GM21723 (cell line): ENCODE results near the gene AVEN.

Experiments used
- ATAC-seq: cut with Tn5 transposase; IDR thresholded peaks from one replicate; pipeline ENCODE4 v1.9.1; 2021; ENCODE audit warnings: mild to moderate bottlenecking, moderate library complexity; ENCODE audit not compliant: unreplicated experiment

Gene AVEN

DNA sequence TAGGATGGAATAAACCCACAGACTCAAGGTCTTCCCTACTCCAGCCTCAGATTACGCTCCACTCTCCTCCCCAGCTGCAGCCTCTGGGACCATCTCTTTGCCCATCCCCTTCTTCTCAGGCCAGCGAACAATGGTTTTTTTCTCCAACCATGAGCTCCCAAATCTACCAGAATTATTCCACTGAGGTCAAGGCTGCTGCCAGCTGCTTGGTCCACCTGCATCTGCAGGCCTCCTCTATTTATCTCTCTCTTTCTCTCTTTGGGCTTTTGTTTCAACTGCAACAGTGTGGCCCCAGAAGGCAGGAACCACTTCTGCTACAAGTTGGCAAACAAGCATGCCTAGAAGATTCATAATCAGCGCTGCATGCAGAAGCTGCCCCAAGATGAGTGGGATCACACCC is 51.6 kb downstream of the AVEN start:
- no peak for ATAC-seq

DNA sequence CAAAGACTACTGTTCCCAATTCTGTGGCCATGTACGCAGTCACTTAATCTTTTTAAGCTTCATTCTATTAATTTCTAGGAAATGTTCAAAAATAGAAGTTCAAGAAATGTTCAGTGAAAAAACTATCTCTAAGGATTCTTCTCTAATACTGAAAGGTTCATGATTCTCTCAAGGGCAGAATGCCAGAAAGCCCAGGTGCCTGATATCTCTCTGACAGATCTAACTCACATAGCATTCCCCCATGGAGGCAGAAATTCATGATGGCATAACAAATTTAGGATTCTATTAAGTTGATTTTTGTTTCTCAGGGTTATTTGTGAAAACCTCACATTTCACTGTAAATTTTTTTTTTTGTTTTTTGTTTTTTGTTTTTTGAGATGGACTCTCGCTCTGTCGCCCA is 53.3 kb downstream of the AVEN start:
- no peak for ATAC-seq

DNA sequence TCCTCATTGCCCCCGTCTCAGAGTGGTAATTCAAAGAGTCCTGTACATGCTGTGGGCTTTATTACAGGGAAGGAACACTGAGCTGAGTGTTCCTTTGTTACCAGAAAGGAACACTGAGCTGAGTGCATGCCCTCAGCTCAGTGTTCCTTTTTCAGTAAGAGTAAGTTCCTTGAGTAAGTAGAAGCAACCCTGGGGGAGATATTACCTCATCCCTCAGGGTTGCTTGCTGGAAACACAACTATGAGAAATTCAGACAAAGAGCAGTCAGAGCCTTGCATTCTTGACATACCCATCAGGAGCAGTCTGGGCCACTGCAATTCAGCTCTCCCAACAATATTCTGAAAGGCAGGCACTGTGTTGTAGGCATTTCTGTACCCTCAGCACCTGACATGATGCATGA is 53.7 kb downstream of the AVEN start:
- no peak for ATAC-seq

- no peak for ATAC-seq
Measured at GRCh38 chr15:33982516-33982915, 56.5 kb downstream of the AVEN start.

DNA sequence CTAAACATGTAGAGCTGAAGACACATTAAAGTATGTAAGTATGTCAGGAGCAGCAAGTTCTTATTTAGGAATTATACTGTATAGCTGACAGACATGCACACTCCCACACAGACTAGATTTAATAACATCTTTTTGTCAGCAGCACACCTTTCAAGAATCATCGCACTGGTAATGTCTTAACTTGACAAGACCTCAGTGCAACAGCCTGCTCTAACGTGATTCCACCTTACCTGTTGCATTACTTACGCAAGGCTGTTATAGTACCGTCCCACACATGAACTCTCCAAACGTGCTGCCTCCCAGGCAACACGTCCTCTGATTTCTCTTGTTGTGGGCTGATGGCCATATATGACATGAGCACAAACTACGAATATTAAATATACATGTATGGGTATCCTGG is 58.8 kb downstream of the AVEN start:
- ATAC-seq, result no peak

DNA sequence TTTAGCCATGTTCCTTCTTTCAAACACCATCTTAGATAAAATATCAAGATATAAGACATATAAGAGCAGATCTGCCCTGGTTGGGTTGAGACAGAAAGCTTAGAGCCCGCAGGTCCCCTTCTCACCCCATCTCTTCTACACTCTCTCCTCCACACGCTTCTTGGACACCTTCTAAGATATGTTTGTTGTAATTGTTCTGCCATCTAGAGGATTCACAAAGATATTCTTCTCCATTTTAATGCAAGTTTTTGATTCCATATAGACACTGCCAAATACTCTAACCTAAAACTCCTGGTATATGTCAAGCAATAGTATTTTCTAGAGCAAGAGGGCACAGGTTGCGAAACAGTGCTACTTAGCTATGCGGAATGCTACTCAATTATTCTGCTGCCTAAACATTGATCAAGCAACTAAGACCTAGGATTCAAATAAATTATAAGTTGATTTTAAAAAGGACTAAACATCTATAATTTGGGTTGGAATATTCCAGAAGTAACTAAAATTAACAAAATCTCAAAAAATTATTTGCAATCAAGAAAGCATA is 63.9 kb downstream of the AVEN start:
- no peak for ATAC-seq

GRCh38 chr15:33971811-33972210 is 67.2 kb downstream of the AVEN start:
- no peak for ATAC-seq

GRCh38 chr15:33968821-33969220 is 70.2 kb downstream of the AVEN start:
- no peak for ATAC-seq

DNA sequence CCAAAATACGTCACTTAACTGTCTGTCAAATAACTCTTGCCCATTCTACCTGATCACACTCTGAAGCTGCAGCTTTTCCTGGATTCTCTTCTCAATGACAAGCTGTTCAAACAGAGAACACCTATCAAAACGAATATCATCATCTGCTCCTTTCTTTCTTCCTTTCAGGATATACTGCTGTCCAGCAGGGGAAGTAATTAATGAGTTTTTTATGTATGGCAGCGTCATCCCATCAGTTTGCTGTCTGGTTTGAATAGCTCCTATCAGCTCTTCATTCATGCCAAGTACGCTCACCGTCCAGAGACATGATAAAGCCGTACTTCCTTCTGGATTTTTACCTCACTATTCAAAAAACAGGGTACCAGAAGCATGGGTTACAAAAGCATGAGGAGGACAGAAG is 70.8 kb downstream of the AVEN start, which contains the start of gene CHRM5:
CHRM5 (plus strand) TSS at position 274 of the 400 bp plus-strand sequence. CDS start 94,221 bp downstream, outside the sequence.
- ATAC-seq, result no peak

GRCh38 chr15:33964665-33965040 is 74.4 kb downstream of the AVEN start:
- ATAC-seq, result no peak

DNA sequence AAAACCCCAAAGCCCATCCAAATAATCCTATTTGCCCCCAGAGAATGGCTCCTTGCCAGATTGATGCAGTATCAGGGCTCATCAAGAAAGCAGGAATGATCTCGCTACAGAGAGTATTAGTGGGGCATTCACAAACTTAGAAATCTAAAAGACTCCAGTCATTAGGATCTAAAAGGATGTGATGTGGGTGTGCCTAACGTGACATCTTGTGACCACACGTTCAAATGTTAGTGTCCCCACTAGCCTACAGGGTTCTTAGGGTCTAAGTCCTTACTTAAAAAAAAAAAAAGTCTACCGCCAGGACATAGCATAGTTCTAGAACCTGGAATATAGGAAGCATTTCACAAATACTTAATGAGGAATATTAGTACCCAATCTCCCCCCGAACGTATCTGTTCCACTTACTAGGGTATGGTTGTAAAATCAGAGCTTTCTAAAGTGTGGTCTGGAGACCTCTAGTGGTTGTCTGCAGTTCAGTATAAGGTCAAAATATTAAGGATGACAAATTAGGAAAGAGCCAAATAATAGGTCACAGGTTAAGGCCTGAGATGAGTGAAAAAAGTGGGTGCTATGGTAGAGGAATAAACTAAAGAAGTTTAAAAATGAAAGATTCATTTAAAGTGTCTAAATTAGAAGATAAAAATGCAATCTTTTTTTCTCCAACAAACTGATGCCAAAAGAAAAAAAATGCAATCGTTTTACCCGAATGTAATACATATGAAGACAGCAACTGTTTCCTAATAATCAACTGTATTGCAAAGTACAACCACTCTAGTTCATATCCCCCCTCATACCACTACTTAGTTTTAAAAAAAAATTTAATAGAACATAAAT is 75.0 kb downstream of the AVEN start:
- no peak for ATAC-seq

DNA sequence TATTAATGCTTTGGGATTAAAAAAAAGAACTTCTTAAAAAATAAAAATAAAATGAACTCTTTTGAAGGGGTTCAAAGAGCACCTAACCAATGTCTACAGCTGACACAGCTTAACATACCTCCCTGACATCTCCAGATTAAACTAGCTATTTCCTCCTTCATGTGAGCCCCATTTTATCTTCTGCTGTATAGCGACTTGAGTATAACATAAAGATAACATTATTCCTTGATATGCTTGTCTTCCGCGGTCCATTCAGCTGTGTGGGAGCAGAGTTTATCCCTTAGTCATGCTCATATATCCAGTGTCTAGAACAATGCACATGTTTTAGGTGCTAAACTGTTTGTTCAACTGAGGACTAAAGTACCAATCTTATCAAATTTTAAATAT is 78.5 kb downstream of the AVEN start:
- ATAC-seq, result no peak

- no peak for ATAC-seq
Measured at GRCh38 chr15:33959844-33960548, 79.0 kb downstream of the AVEN start.

DNA sequence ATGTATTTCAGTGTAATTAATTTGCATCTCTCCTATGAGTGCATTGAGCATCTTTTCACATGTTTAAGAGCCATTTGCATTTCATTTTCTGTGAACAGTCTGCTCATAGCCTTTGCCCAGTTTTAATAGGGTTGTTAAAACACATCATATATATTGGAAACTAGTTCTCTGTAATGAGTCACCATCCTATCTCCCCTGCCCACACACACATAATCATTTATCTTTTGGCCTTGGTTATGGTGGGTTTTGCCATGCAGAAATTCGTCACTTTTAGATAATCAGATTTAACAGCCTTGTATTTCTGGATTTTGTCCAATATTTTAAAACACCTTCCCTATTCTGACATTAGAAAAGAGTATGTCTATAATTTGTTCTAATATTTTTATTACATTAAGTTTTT is 82.6 kb downstream of the AVEN start:
- ATAC-seq, result no peak

DNA sequence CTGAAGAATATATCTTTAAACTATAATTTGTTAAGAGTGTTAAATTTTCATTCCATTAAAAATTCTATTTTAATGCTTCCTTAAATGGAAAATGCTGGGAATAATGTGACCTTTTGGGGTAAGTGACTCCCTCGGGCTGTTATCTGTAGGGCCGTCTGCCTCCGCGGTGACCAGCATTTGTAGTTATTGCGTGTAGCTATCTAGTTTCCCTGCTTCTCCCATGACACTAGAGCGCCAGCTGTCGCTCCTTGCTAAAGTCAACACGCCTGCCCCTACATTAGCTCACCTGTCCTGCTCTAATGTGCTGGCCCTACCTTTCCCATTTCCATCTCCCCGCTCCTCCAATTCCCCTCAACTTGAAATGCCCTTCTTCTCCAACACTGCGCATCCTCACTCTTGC is 83.1 kb downstream of the AVEN start:
- ATAC-seq, result no peak

GRCh38 chr15:33946152-33946551 is 92.9 kb downstream of the AVEN start:
- no peak for ATAC-seq

DNA sequence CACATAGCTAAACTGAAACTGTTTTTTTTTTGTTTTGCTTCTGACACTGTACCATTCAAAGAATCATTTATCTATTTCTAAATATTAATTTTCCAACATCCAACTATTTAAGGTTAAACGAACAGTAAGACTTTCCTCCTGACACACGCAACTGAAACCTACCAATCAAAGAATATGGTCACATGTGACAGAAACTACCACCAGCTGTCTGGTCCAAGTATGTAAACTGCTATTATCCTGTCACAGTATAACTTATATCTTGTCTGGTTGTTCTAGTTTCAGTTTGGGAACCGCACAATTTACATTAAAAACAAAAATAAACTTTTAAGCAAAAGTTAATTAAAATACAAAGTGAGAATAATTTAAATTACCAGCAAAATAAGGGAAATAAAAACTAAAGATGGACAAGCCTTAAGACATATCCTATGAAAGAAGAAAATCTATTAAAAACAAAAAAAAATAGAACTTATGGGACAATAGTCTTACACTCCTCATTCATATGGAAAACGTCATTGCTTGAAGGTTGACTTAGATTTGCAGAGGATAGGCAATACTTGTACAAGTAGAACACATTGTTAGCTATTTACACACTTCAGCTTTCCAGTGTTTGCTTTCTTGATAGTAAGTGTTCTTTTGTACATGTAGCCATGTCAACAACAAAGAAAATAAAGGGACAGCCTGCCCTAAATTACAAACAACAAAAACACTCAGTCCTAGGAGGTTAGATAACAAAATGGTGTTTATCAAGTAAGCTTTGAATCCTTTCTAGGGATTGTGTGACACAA is 97.5 kb downstream of the AVEN start:
- no peak for ATAC-seq

GRCh38 chr15:33934921-33935320 is 104.1 kb downstream of the AVEN start:
- ATAC-seq, result no peak

- ATAC-seq, result no peak
Measured at GRCh38 chr15:33934396-33934795, 104.6 kb downstream of the AVEN start.

DNA sequence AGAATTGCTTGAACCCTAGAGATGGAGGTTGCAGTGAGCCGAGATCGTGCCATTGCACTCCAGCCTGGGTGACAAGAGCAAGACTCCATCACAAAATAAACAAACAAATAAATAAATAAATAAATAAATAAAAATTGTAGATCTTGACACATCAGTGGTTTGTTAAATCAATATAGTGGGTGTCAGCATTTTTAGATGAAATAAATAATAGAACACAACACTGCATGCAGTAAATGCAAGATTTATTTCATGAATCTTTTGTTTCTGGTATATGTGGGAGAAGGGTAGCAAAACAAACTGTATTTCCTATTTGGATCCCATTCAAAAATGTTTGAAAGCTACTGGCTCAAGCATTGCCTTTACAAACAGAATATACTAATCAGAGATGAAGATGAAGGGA is 106.3 kb downstream of the AVEN start:
- no peak for ATAC-seq

DNA sequence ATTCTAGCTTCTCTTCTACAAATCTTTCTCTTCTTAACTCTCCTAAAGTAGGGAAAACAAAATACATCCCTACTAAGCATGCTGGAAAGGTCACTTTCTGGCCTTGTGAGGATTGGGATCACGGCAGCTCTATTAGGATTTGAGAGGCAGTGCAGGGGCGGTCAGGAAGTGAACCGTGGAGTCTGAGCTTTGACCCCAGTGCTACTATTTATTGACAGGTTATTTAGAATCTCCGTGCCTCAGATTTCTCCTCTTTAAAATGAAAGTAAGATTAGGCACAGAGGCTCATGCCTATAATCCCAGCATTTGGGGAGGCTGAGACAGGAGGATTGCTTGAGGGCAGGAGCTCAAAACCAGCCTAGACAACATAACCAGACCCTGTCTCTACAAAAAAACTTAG is 112.7 kb downstream of the AVEN start:
- no peak for ATAC-seq
